Uterus (tissue), 2 donors: Measurements from ENCODE around the gene PDF.

Experiments used
- POLR2A ChIP-seq, 2 donors: fragments of 450-650 bp; IDR thresholded peaks; one replicate each; pipeline ENCODE4 v1.6.1; 2016; ENCODE audit warnings: antibody characterized with exemption in 2 of 2, mild to moderate bottlenecking in 1 of 2, moderate library complexity in 1 of 2
- TF ChIP-seq, protein P1 (sequence below), 4 experiments: fragments of 200-600 bp in 2 of 4; fragments of 450-650 bp in 2 of 4; sonication (generic) in 2 of 4; IDR thresholded peaks; one replicate each; pipeline ENCODE4 v1.5.1; 2016 to 2019; ENCODE audit warnings: antibody characterized with exemption in 4 of 4, mild to moderate bottlenecking in 2 of 4, moderate library complexity in 1 of 4

GRCh38 chr16:69327585-69328310, 2.6 kb downstream of the PDF start:
- TF ChIP-seq, protein P1, sequence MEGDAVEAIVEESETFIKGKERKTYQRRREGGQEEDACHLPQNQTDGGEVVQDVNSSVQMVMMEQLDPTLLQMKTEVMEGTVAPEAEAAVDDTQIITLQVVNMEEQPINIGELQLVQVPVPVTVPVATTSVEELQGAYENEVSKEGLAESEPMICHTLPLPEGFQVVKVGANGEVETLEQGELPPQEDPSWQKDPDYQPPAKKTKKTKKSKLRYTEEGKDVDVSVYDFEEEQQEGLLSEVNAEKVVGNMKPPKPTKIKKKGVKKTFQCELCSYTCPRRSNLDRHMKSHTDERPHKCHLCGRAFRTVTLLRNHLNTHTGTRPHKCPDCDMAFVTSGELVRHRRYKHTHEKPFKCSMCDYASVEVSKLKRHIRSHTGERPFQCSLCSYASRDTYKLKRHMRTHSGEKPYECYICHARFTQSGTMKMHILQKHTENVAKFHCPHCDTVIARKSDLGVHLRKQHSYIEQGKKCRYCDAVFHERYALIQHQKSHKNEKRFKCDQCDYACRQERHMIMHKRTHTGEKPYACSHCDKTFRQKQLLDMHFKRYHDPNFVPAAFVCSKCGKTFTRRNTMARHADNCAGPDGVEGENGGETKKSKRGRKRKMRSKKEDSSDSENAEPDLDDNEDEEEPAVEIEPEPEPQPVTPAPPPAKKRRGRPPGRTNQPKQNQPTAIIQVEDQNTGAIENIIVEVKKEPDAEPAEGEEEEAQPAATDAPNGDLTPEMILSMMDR (IDR thresholded peaks at IDR 0.05) = no peak
- no peak for TF ChIP-seq POLR2A (IDR thresholded peaks at IDR 0.05)
